NB4 (cell line): ENCODE measurements around the gene PHB1.
"Not testable (repeated sequence)": the region's sequence is repeated elsewhere in the genome, so short reads cannot be mapped to it uniquely, and the experiment has no call there.

Experiments
- DNase-seq: peaks from one replicate; pipeline ENCODE4 v3.0.0; 2010; ENCODE audit warnings: low read depth
- H3K4me3 ChIP-seq: one replicate; pipeline ENCODE4 v1.5.1; 2011; ENCODE audit warnings: mild to moderate bottlenecking, low read depth, low read length, moderate library complexity
- CTCF ChIP-seq: IDR thresholded peaks from one replicate; pipeline ENCODE4 v1.5.1; 2012; ENCODE audit warnings: low read depth, low read length
- MAX ChIP-seq: IDR thresholded peaks from 2 replicates; pipeline ENCODE4 v1.6.1; 2011; ENCODE audit warnings: low read depth, low read length
- MYC ChIP-seq: IDR thresholded peaks from 2 replicates; pipeline ENCODE4 v1.6.1; 2011; ENCODE audit warnings: low read depth, low read length
- POLR2A ChIP-seq: IDR thresholded peaks from 2 replicates; pipeline ENCODE4 v1.6.1; 2011; ENCODE audit warnings: mild to moderate bottlenecking; ENCODE audit not compliant: insufficient read length; ENCODE audit errors: extremely low read depth

The PHB1 gene

GRCh38 chr17:49431743-49432142 is 17.1 kb upstream of the PHB1 start:
- DNase-seq, result no peak
- no peak overlapping the region for H3K4me3 ChIP-seq
- no peak for TF ChIP-seq POLR2A
- no peak for TF ChIP-seq MYC
- TF ChIP-seq CTCF, result no peak
- no peak for TF ChIP-seq MAX

- no peak for DNase-seq
- TF ChIP-seq MAX (no peak), CTCF (no peak), MYC (no peak), POLR2A (no peak)
- H3K4me3 ChIP-seq, result no peak overlapping the region
Measured at GRCh38 chr17:49425004-49425286, 10.3 kb upstream of the PHB1 start.

GRCh38 chr17:49424276-49425003 is 9.8 kb upstream of the PHB1 start:
- H3K4me3 ChIP-seq, DNase-seq: not testable (repeated sequence)

GRCh38 chr17:49422714-49423113 is 8.0 kb upstream of the PHB1 start:
- TF ChIP-seq MAX (no peak), MYC (no peak), CTCF (no peak), POLR2A (no peak)
- no peak overlapping the region for H3K4me3 ChIP-seq
- DNase-seq, result no peak

GRCh38 chr17:49419761-49420160 is 5.1 kb upstream of the PHB1 start:
- DNase-seq, result not testable (repeated sequence)

GRCh38 chr17:49418754-49419740 is 4.4 kb upstream of the PHB1 start:
- DNase-seq, H3K4me3 ChIP-seq: not testable (repeated sequence)

More at GRCh38 chr17:49419761-49420160, 5.1 kb upstream of the PHB1 start:
- not testable (repeated sequence) for H3K4me3 ChIP-seq

GRCh38 chr17:49414271-49414621 is 436 bp downstream of the PHB1 start:
- TF ChIP-seq CTCF, result no peak
- no peak for TF ChIP-seq MYC
- no peak for TF ChIP-seq MAX
- no peak for TF ChIP-seq POLR2A
- H3K4me3 ChIP-seq, result peak overlapping the region; percentile 91
- DNase-seq, result no peak
